H1 (cell line): ENCODE results near the gene NRXN3. TPM values are rescaled to one million over a fixed set of nuclear protein-coding genes. Genes with fewer than 3 reads are reported as not detected.

Experiments
- CTCF ChIA-PET: fragments of 300-600 bp; sonication (Branson Sonifier 250); formaldehyde crosslinking; loops from one replicate; lab custom pipeline; 2021; ENCODE audit not compliant: partially characterized antibody; lab: Charles Lee
- POLR2A ChIA-PET: fragments of 300-600 bp; sonication (Branson Sonifier 250); formaldehyde crosslinking; loops from one replicate; lab custom pipeline; 2021; ENCODE audit warnings: inconsistent platforms; ENCODE audit not compliant: partially characterized antibody; lab: Charles Lee
- DNase-seq, 2 experiments: peaks; one replicate each; pipeline versions ENCODE4 v3.0.0 to v3.0.0-alpha.2; 2010 to 2022; ENCODE audit warnings: low spot score in 2 of 2, low read depth in 1 of 2, mixed read lengths in 1 of 2
- FAIRE-seq: peaks from 2 replicates; lab custom pipeline; 2011; peaks lifted over from hg19 to GRCh38; lab: Jason Lieb, UNC
- H2AFZ ChIP-seq: 2 replicates; pipeline ENCODE4 v1.8.1; 2012; ENCODE audit warnings: low read length, inconsistent platforms
- H2AK5ac ChIP-seq: 2 replicates; pipeline ENCODE4 v1.6.1; 2013; ENCODE audit warnings: low read depth, low read length
- H2BK120ac ChIP-seq: replicated peaks from 2 replicates; pipeline ENCODE3; 2013; ENCODE audit warnings: low read depth, low read length, inconsistent platforms
- H2BK12ac ChIP-seq: 2 replicates; pipeline ENCODE4 v1.6.1; 2013; ENCODE audit warnings: low read depth, low read length
- H2BK15ac ChIP-seq: 2 replicates; pipeline ENCODE4 v1.6.1; 2013; ENCODE audit warnings: low read length
- H2BK20ac ChIP-seq: 2 replicates; pipeline ENCODE4 v1.6.1; 2013; ENCODE audit warnings: low read length
- H2BK5ac ChIP-seq: 2 replicates; pipeline ENCODE4 v1.6.1; 2013; ENCODE audit warnings: low read depth, low read length
- H3K14ac ChIP-seq: 2 replicates; pipeline ENCODE4 v1.6.1; 2013; ENCODE audit warnings: inconsistent platforms; ENCODE audit not compliant: insufficient read length
- H3K18ac ChIP-seq: 2 replicates; pipeline ENCODE4 v1.6.1; 2013; ENCODE audit warnings: low read length; ENCODE audit errors: extremely low read depth
- H3K23ac ChIP-seq: 2 replicates; pipeline ENCODE4 v1.6.1; 2013; ENCODE audit warnings: inconsistent platforms; ENCODE audit not compliant: insufficient read length
- H3K23me2 ChIP-seq: 2 replicates; pipeline ENCODE4 v1.6.1; 2013; ENCODE audit warnings: low read depth, low read length
- H3K27ac ChIP-seq: 2 replicates; pipeline ENCODE4 v1.6.1; 2011; ENCODE audit warnings: low read depth, low read length, inconsistent platforms
- H3K27me3 ChIP-seq, 4 experiments: replicated peaks in 1 of 4; 1 replicate in 1 of 4; 2 replicates in 3 of 4; pipeline versions ENCODE4 v1.6.1 to v1.8.1; 2011 to 2013; ENCODE audit warnings: low read length in 3 of 4, mild to moderate bottlenecking in 3 of 4, inconsistent platforms in 2 of 4, mixed read lengths in 2 of 4, moderate library complexity in 1 of 4; ENCODE audit not compliant: control insufficient read depth in 3 of 4, insufficient read depth in 3 of 4; ENCODE audit errors: extremely low read depth in 1 of 4
- H3K36me3 ChIP-seq, 4 experiments: 2 replicates each; pipeline versions ENCODE4 v1.6.1 to v1.8.1; 2011 to 2013; ENCODE audit warnings: mild to moderate bottlenecking in 4 of 4, low read length in 3 of 4, moderate library complexity in 2 of 4, control low read depth in 1 of 4, inconsistent platforms in 1 of 4; ENCODE audit not compliant: insufficient read depth in 4 of 4, control insufficient read depth in 2 of 4
- H3K4ac ChIP-seq: replicated peaks from 2 replicates; pipeline ENCODE3; 2013; ENCODE audit warnings: low read length, low read depth, mixed read lengths, inconsistent platforms; ENCODE audit not compliant: insufficient read length
- H3K4me1 ChIP-seq, 4 experiments: replicated peaks in 1 of 4; 1 replicate in 1 of 4; 2 replicates in 3 of 4; pipeline versions ENCODE4 v1.6.1 to v1.8.1; 2011 to 2013; ENCODE audit warnings: low read length in 3 of 4, inconsistent platforms in 2 of 4, mixed read lengths in 1 of 4; ENCODE audit not compliant: insufficient read depth in 4 of 4, control insufficient read depth in 3 of 4
- H3K4me2 ChIP-seq, 2 experiments: 2 replicates each; pipeline versions ENCODE4 v1.6.1 to v1.8.1; 2011 to 2013; ENCODE audit warnings: low read depth in 2 of 2, low read length in 2 of 2, control low read depth in 1 of 2, inconsistent platforms in 1 of 2, mild to moderate bottlenecking in 1 of 2; ENCODE audit not compliant: insufficient read depth in 1 of 2
- H3K4me3 ChIP-seq, 4 experiments: fragments of 200-600, 300-600 bp in 1 of 4; sonication (generic), shearing (Covaris generic), sonication (Bioruptor Twin) in 1 of 4; 2 replicates each; pipeline versions ENCODE4 v1.5.1 to v1.8.1; 2011 to 2016; ENCODE audit warnings: low read length in 4 of 4, low read depth in 3 of 4, control low read depth in 2 of 4, inconsistent platforms in 2 of 4, mild to moderate bottlenecking in 2 of 4, mixed read lengths in 1 of 4, moderate library complexity in 1 of 4; ENCODE audit not compliant: insufficient read depth in 2 of 4; ENCODE audit errors: extremely low read depth in 1 of 4
- H3K56ac ChIP-seq: replicated peaks from 2 replicates; pipeline ENCODE3; 2013; ENCODE audit warnings: low read depth, mild to moderate bottlenecking, mixed read lengths, low read length, inconsistent platforms; ENCODE audit not compliant: insufficient read length
- H3K79me1 ChIP-seq: 2 replicates; pipeline ENCODE4 v1.6.1; 2013; ENCODE audit warnings: low read depth, low read length, control low read depth
- H3K79me2 ChIP-seq, 2 experiments: 2 replicates each; pipeline versions ENCODE4 v1.6.1 to v1.8.1; 2012 to 2013; ENCODE audit warnings: low read length in 2 of 2, mild to moderate bottlenecking in 2 of 2, inconsistent platforms in 1 of 2; ENCODE audit not compliant: insufficient read depth in 2 of 2, control insufficient read depth in 1 of 2
- H3K9ac ChIP-seq, 4 experiments: replicated peaks in 1 of 4; 1 replicate in 1 of 4; 2 replicates in 3 of 4; pipeline versions ENCODE4 v1.6.1 to v1.8.1; 2011 to 2013; ENCODE audit warnings: low read depth in 3 of 4, low read length in 3 of 4, control low read depth in 2 of 4, mild to moderate bottlenecking in 2 of 4, moderate library complexity in 2 of 4, inconsistent platforms in 1 of 4; ENCODE audit errors: extremely low read depth in 1 of 4
- H3K9me3 ChIP-seq, 2 experiments: 2 replicates each; pipeline versions ENCODE4 v1.6.1 to v1.8.1; 2012 to 2013; ENCODE audit warnings: mild to moderate bottlenecking in 2 of 2, moderate library complexity in 2 of 2, control low read depth in 1 of 2, inconsistent platforms in 1 of 2, low read depth in 1 of 2, low read length in 1 of 2, mixed read lengths in 1 of 2; ENCODE audit not compliant: insufficient read depth in 2 of 2
- H4K20me1 ChIP-seq, 2 experiments: replicated peaks in 1 of 2; 2 replicates each; pipeline versions ENCODE3 to v1.8.1; 2011 to 2013; ENCODE audit warnings: inconsistent platforms in 2 of 2, low read length in 2 of 2, mild to moderate bottlenecking in 1 of 2; ENCODE audit not compliant: insufficient read depth in 2 of 2, control insufficient read depth in 1 of 2
- H4K5ac ChIP-seq: 2 replicates; pipeline ENCODE4 v1.6.1; 2013; ENCODE audit warnings: low read length, low read depth, mixed read lengths, inconsistent platforms; ENCODE audit not compliant: insufficient read length
- H4K8ac ChIP-seq: 2 replicates; pipeline ENCODE4 v1.8.0; 2013; ENCODE audit warnings: mild to moderate bottlenecking, moderate library complexity, low read length, inconsistent platforms; ENCODE audit not compliant: insufficient read depth; ENCODE audit errors: extremely low read depth
- H4K91ac ChIP-seq: replicated peaks from 2 replicates; pipeline ENCODE3; 2013; ENCODE audit warnings: low read length, mixed read lengths, inconsistent platforms; ENCODE audit not compliant: insufficient read length
- CTBP2 ChIP-seq: IDR thresholded peaks from 2 replicates; pipeline ENCODE4 v1.7.0; 2011; ENCODE audit warnings: borderline replicate concordance, mild to moderate bottlenecking, moderate library complexity, mixed read lengths, low read length; ENCODE audit not compliant: insufficient read depth, insufficient read length
- JUND ChIP-seq: IDR thresholded peaks from 2 replicates; pipeline ENCODE4 v1.6.1; 2011; ENCODE audit warnings: mild to moderate bottlenecking, improper control_type of control experiment, low read length
- KDM5A ChIP-seq: fragments of 200-600 bp; IDR thresholded peaks from 2 replicates; pipeline ENCODE4 v1.7.1; 2012; ENCODE audit warnings: mild to moderate bottlenecking, low read length, inconsistent platforms, mixed read lengths
- NANOG ChIP-seq: IDR thresholded peaks from 2 replicates; pipeline ENCODE4 v1.6.1; 2011; ENCODE audit warnings: low read length, low read depth, mild to moderate bottlenecking, inconsistent platforms; ENCODE audit not compliant: insufficient read depth, poor library complexity, severe bottlenecking
- NRF1 ChIP-seq: IDR thresholded peaks from 2 replicates; pipeline ENCODE4 v1.6.1; 2011; ENCODE audit warnings: mild to moderate bottlenecking, low read depth, low read length, improper control_type of control experiment
- PHF8 ChIP-seq: fragments of 200-600 bp; sonication (generic); conservative IDR thresholded peaks from 2 replicates; pipeline ENCODE4 v1.7.1; 2012; ENCODE audit warnings: low read depth, mild to moderate bottlenecking, inconsistent platforms, low read length, moderate library complexity
- POLR2A ChIP-seq, 2 experiments: IDR thresholded peaks; 1 replicate in 1 of 2; 2 replicates in 1 of 2; pipeline ENCODE4 v1.6.1; 2011; ENCODE audit warnings: low read depth in 2 of 2, low read length in 2 of 2, mild to moderate bottlenecking in 2 of 2; ENCODE audit errors: control extremely low read depth in 1 of 2
- RFX5 ChIP-seq: IDR thresholded peaks from 2 replicates; pipeline ENCODE4 v1.6.1; 2011; ENCODE audit warnings: low read depth, low read length, improper control_type of control experiment, borderline replicate concordance
- SIRT6 ChIP-seq: IDR thresholded peaks from one replicate; pipeline ENCODE4 v1.7.1; 2012; ENCODE audit warnings: low read length, inconsistent platforms
- SIX5 ChIP-seq: IDR thresholded peaks from 2 replicates; pipeline ENCODE4 v1.6.1; 2011; ENCODE audit warnings: mild to moderate bottlenecking, low read depth, low read length
- whole genome bisulfite sequencing, 2 experiments: shearing (Covaris generic) in 1 of 2; methylation state at CpG; one replicate each; pipeline versions ENCODE4 v1.1.6 to v1.1.7; 2013 to 2015; ENCODE audit warnings: low lambda C conversion rate in 2 of 2, mixed read lengths in 2 of 2, inconsistent platforms in 1 of 2, low coverage in 1 of 2, missing lambda C conversion rate in 1 of 2; ENCODE audit not compliant: insufficient replicate concordance in 2 of 2, insufficient coverage in 1 of 2, insufficient read length in 1 of 2; ENCODE audit errors: extremely low coverage in 1 of 2, missing lambda C conversion rate in 1 of 2; 5-methylcytosine and 5-hydroxymethylcytosine counted together
- polyA plus RNA-seq, 7 experiments: library from polyadenylated mRNA; depleted of rRNA in 3 of 7; stranded (reverse) in 5 of 7; unstranded in 2 of 7; fragments of >200 nt in 5 of 7; fragments of 200-250 nt in 2 of 7; gene quantifications; 1 replicate in 5 of 7; 2 replicates in 1 of 7; 4 replicates in 1 of 7; pipeline versions ENCODE4 v1.2.1 to v1.2.3, GENCODE V29; 2011 to 2013; ENCODE audit warnings: missing spikeins in 2 of 7, mixed read lengths in 2 of 7
- total RNA-seq: library from RNA; stranded (reverse); fragmentation: NEBNext Ultra II Directional; extraction: Animal tissue kit (Norgen Biotek cat#: 25700); gene quantifications from 2 replicates; pipeline ENCODE4 v1.2.1, GENCODE V29; 2021
- TF ChIP-seq, protein P1 (sequence below), 3 experiments: IDR thresholded peaks; 1 replicate in 2 of 3; 2 replicates in 1 of 3; pipeline versions ENCODE4 v1.5.1 to v1.6.1; 2011; ENCODE audit warnings: low read length in 3 of 3, mild to moderate bottlenecking in 3 of 3, inconsistent platforms in 2 of 3, low read depth in 1 of 3, moderate library complexity in 1 of 3; ENCODE audit not compliant: insufficient read depth in 1 of 3; ENCODE audit errors: control extremely low read depth in 1 of 3
- TF ChIP-seq, protein P2 (sequence below): IDR thresholded peaks from 2 replicates; pipeline ENCODE4 v1.6.1; 2012; ENCODE audit warnings: inconsistent platforms

NRXN3 gene
- total and polyA plus RNA-seq, 2 of the 8 experiments (the other 6 are each of a cell fraction or from before 2014, with no cell fraction given) = 2.6 to 4.1 TPM

DNA sequence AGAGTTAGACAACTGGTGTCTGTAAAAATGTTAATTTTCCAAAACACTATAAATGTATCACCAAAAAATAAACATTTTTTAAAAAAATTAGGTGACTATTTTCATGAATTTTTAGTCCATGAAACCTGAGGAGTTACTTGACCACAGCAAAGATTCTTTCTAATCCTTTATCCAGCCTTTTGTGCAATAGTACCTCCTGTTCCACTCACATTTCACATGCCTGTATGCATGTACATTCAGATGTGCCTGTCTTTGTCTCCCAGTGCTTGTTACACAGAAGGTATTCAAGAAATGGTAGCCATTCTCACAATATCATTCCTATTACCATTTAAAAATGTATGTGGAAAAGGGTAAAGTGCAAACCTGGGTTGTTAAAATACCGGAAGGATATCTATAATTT is 1184.2 kb downstream of the NRXN3 start:
- H4K8ac ChIP-seq = no peak overlapping the region
- no peak overlapping the region for H4K5ac ChIP-seq
- no peaks in the 10 kb centered on the region for H3K9me3 ChIP-seq
- WGBS, 2 experiments = 85% methylated on average over 1 of the region's 1 CpG; no CpG with 5 or more reads in 1 of the 2 experiments
- H2BK120ac ChIP-seq = no peak overlapping the region
- no peaks in the 10 kb centered on the region for H3K36me3 ChIP-seq
- CTCF ChIA-PET = no interaction called here
- H3K4ac ChIP-seq = no peak overlapping the region
- no peaks in the 10 kb centered on the region for H3K79me2 ChIP-seq
- no peak overlapping the region for H3K23ac ChIP-seq
- H3K14ac ChIP-seq = no peak overlapping the region
- H3K9ac ChIP-seq = no peak overlapping the region
- H3K4me2 ChIP-seq = no peak overlapping the region
- H2BK20ac ChIP-seq = no peak overlapping the region
- no peak overlapping the region for H2AK5ac ChIP-seq
- FAIRE-seq = no peak
- peaks cover 0 to 6% (median 2%) of the 10 kb centered on the region in 4 experiments; a peak in 5 of 7 replicates for H3K4me1 ChIP-seq
- no peak overlapping the region for H2BK12ac ChIP-seq
- no peak overlapping the region for H4K91ac ChIP-seq
- no peak overlapping the region for H2BK15ac ChIP-seq
- H3K18ac ChIP-seq = no peak overlapping the region
- POLR2A ChIA-PET = no interaction called here
- H3K27ac ChIP-seq = no peak overlapping the region
- no peaks in the 10 kb centered on the region; the same call in 1 of the 2 replicates for H3K23me2 ChIP-seq
- no peak for DNase-seq
- H2AFZ ChIP-seq = no peak overlapping the region
- H3K27me3 ChIP-seq = no peaks in the 10 kb centered on the region
- H4K20me1 ChIP-seq = no peaks in the 10 kb centered on the region
- no peaks in the 10 kb centered on the region for H3K79me1 ChIP-seq
- no peak overlapping the region for H3K4me3 ChIP-seq
- H2BK5ac ChIP-seq = no peak overlapping the region
- H3K56ac ChIP-seq = no peak overlapping the region
- TF ChIP-seq SIRT6 (no peak), SIX5 (no peak), CTBP2 (no peak), POLR2A (IDR thresholded peaks at IDR 0.05; ENCODE audit: control extremely low read depth in 1 of 2, low read depth in 2 of 2, low read length in 2 of 2) (no peak), PHF8 (no peak), RFX5 (no peak), JUND (no peak), KDM5A (no peak), NRF1 (no peak), NANOG (no peak)
- TF ChIP-seq, protein P1, sequence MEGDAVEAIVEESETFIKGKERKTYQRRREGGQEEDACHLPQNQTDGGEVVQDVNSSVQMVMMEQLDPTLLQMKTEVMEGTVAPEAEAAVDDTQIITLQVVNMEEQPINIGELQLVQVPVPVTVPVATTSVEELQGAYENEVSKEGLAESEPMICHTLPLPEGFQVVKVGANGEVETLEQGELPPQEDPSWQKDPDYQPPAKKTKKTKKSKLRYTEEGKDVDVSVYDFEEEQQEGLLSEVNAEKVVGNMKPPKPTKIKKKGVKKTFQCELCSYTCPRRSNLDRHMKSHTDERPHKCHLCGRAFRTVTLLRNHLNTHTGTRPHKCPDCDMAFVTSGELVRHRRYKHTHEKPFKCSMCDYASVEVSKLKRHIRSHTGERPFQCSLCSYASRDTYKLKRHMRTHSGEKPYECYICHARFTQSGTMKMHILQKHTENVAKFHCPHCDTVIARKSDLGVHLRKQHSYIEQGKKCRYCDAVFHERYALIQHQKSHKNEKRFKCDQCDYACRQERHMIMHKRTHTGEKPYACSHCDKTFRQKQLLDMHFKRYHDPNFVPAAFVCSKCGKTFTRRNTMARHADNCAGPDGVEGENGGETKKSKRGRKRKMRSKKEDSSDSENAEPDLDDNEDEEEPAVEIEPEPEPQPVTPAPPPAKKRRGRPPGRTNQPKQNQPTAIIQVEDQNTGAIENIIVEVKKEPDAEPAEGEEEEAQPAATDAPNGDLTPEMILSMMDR (IDR thresholded peaks at IDR 0.05; ENCODE audit: control extremely low read depth in 1 of 3, insufficient read depth in 1 of 3, low read depth in 1 of 3, low read length in 3 of 3) = no peak
- TF ChIP-seq, protein P2, sequence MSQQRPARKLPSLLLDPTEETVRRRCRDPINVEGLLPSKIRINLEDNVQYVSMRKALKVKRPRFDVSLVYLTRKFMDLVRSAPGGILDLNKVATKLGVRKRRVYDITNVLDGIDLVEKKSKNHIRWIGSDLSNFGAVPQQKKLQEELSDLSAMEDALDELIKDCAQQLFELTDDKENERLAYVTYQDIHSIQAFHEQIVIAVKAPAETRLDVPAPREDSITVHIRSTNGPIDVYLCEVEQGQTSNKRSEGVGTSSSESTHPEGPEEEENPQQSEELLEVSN = no peak
